Fibroblast of lung (primary cell): ENCODE data around the gene CRTAC1. TPM values are rescaled to one million over a fixed set of nuclear protein-coding genes. Genes with fewer than 3 reads are reported as not detected.

ENCODE experiments used
- DNase-seq, 2 donors: peaks; one replicate each; pipeline versions ENCODE4 v3.0.0 to v3.0.0-alpha.2; 2010; ENCODE audit warnings: low read depth in 2 of 2
- H2AFZ ChIP-seq: 2 replicates; pipeline ENCODE4 v1.5.1; 2012; ENCODE audit warnings: low read length, control low read depth, inconsistent platforms
- H3K27ac ChIP-seq: 2 replicates; pipeline ENCODE4 v1.5.1; 2011; ENCODE audit warnings: low read length, control low read depth; ENCODE audit not compliant: insufficient read depth
- H3K27me3 ChIP-seq: 2 replicates; pipeline ENCODE4 v1.5.1; 2011; ENCODE audit warnings: mild to moderate bottlenecking, low read length; ENCODE audit not compliant: control insufficient read depth, insufficient read depth
- H3K36me3 ChIP-seq: 2 replicates; pipeline ENCODE4 v1.5.1; 2011; ENCODE audit warnings: low read length; ENCODE audit not compliant: control insufficient read depth, insufficient read depth
- H3K4me1 ChIP-seq: 2 replicates; pipeline ENCODE4 v1.5.1; 2011; ENCODE audit warnings: low read length; ENCODE audit not compliant: control insufficient read depth, insufficient read depth; ENCODE audit errors: extremely low read depth
- H3K4me2 ChIP-seq: 2 replicates; pipeline ENCODE4 v1.5.1; 2011; ENCODE audit warnings: low read length, control low read depth; ENCODE audit not compliant: insufficient read depth; ENCODE audit errors: extremely low read depth
- H3K4me3 ChIP-seq, 4 experiments: fragments of 200-600 bp in 1 of 4; sonication (generic) in 1 of 4; replicated peaks in 1 of 4; 2 replicates each; pipeline ENCODE4 v1.5.1; 2011 to 2016; ENCODE audit warnings: low read length in 4 of 4, low read depth in 3 of 4, mild to moderate bottlenecking in 3 of 4, control low read depth in 2 of 4, inconsistent platforms in 1 of 4, mixed read lengths in 1 of 4; ENCODE audit not compliant: insufficient read depth in 1 of 4; ENCODE audit errors: control extremely low read depth in 1 of 4
- H3K79me2 ChIP-seq: 2 replicates; pipeline ENCODE4 v1.5.1; 2012; ENCODE audit warnings: mild to moderate bottlenecking, low read length, inconsistent platforms; ENCODE audit not compliant: control insufficient read depth, insufficient read depth
- H3K9ac ChIP-seq: 2 replicates; pipeline ENCODE4 v1.5.1; 2011; ENCODE audit warnings: mild to moderate bottlenecking, low read length, control low read depth; ENCODE audit not compliant: insufficient read depth
- H3K9me3 ChIP-seq: 2 replicates; pipeline ENCODE4 v1.5.1; 2012; ENCODE audit warnings: low read depth, low read length; ENCODE audit not compliant: control insufficient read depth, insufficient read depth
- H4K20me1 ChIP-seq: 2 replicates; pipeline ENCODE4 v1.5.1; 2011; ENCODE audit warnings: low read length; ENCODE audit not compliant: control insufficient read depth, insufficient read depth; ENCODE audit errors: extremely low read depth
- EZH2 ChIP-seq: IDR thresholded peaks from 2 replicates; pipeline ENCODE4 v1.5.1; 2012; ENCODE audit warnings: low read length, control low read depth, mild to moderate bottlenecking; ENCODE audit errors: missing control alignments
- polyA plus RNA-seq, 2 donors: library from polyadenylated mRNA; depleted of rRNA in 1 of 2; stranded (reverse) in 1 of 2; unstranded in 1 of 2; fragments of >200 nt; gene quantifications; 2 replicates each; pipeline ENCODE4 v1.2.1, GENCODE V29; 2011 to 2012; ENCODE audit warnings: missing spikeins in 1 of 2
- total RNA-seq: library from RNA; depleted of rRNA; stranded (reverse); fragments of >200 nt; gene quantifications from 2 replicates; pipeline ENCODE4 v1.2.1, GENCODE V29; 2014
- TF ChIP-seq, protein P1 (sequence below), 2 donors: IDR thresholded peaks in 1 of 2; conservative IDR thresholded peaks in 1 of 2; 1 replicate in 1 of 2; 2 replicates in 1 of 2; pipeline ENCODE4 v1.5.1; 2011 to 2012; ENCODE audit warnings: low read length in 2 of 2, control low read depth in 1 of 2, inconsistent platforms in 1 of 2, low read depth in 1 of 2, mild to moderate bottlenecking in 1 of 2

The CRTAC1 gene
- total and polyA plus RNA-seq, 2 donors (not counting 1 experiment from before 2014, with no cell fraction given), result not detected

DNA sequence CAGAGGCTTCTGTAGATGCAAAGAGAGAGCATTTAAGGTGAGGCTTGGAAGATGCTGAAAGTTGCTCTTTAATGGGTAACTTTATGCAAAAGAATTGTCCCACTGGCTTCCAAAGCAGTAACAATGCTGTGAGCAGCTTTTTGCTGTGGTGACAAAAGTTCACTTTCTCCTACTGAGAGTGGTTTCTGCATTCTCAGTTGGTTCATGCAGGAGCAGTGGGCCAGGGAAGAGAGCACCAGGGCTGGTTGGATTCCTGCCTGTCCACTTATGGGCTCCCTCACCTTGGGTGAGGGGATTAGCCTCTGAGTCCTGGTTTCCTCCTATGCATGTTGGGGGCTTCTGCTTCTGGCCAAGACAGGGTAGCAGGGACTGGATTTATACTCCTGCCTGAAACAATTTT is 211.8 kb downstream of the CRTAC1 start:
- TF ChIP-seq, protein P1, sequence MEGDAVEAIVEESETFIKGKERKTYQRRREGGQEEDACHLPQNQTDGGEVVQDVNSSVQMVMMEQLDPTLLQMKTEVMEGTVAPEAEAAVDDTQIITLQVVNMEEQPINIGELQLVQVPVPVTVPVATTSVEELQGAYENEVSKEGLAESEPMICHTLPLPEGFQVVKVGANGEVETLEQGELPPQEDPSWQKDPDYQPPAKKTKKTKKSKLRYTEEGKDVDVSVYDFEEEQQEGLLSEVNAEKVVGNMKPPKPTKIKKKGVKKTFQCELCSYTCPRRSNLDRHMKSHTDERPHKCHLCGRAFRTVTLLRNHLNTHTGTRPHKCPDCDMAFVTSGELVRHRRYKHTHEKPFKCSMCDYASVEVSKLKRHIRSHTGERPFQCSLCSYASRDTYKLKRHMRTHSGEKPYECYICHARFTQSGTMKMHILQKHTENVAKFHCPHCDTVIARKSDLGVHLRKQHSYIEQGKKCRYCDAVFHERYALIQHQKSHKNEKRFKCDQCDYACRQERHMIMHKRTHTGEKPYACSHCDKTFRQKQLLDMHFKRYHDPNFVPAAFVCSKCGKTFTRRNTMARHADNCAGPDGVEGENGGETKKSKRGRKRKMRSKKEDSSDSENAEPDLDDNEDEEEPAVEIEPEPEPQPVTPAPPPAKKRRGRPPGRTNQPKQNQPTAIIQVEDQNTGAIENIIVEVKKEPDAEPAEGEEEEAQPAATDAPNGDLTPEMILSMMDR (conservative IDR thresholded peaks at IDR 0.05 in 1 of 2, IDR thresholded peaks at IDR 0.05 in 1 of 2; ENCODE audit: low read depth in 1 of 2, low read length in 2 of 2), result no peak
- TF ChIP-seq EZH2, result no peak
- Histone ChIP-seq H2AFZ (no peak overlapping the region), H3K27ac (no peak overlapping the region), H3K9me3 (no peaks in the 10 kb centered on the region), H3K4me1 (no peaks in the 10 kb centered on the region), H3K79me2 (no peaks in the 10 kb centered on the region), H3K36me3 (no peaks in the 10 kb centered on the region), H3K4me3 (no peak overlapping the region), H3K4me2 (no peak overlapping the region), H3K27me3 (peaks cover 11% of the 10 kb centered on the region), H4K20me1 (no peaks in the 10 kb centered on the region), H3K9ac (no peak overlapping the region)
- DNase-seq, result no peak

DNA sequence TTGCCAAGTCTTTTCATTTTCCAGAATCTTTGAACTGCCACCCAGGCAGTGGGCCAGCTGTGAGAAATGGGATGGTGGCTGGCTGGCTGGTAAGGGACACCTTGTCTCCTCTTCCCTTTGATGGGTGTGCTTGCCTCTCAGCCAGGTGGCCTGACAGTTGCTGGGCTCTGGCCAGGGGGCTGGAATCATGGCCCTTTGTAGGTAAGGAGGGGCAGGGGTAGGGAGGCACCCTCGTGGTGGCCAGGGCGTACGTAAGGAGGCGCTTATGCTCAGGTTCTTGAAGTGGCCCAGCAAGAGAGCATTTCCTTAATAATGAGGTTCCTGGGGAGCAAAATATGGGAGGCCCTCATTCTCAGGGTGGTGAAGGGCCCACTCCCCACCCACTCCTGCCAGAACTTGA is 213.8 kb downstream of the CRTAC1 start:
- DNase-seq, result no peak
- H3K9ac ChIP-seq, result no peak overlapping the region
- no peak overlapping the region for H3K4me2 ChIP-seq
- H4K20me1 ChIP-seq, result no peaks in the 10 kb centered on the region
- no peaks in the 10 kb centered on the region for H3K36me3 ChIP-seq
- no peak overlapping the region for H3K27ac ChIP-seq
- TF ChIP-seq, protein P1 (conservative IDR thresholded peaks at IDR 0.05 in 1 of 2, IDR thresholded peaks at IDR 0.05 in 1 of 2; ENCODE audit: low read depth in 1 of 2, low read length in 2 of 2), result no peak
- no peak for TF ChIP-seq EZH2
- H3K4me3 ChIP-seq, result no peak overlapping the region
- no peaks in the 10 kb centered on the region for H3K79me2 ChIP-seq
- H2AFZ ChIP-seq, result no peak overlapping the region
- no peaks in the 10 kb centered on the region for H3K9me3 ChIP-seq
- H3K4me1 ChIP-seq, result no peaks in the 10 kb centered on the region
- peaks cover 12% of the 10 kb centered on the region for H3K27me3 ChIP-seq

Other genes starting within 250 kb of the CRTAC1 start
- under 0.01 TPM in 1 of 2 replicates, not detected in the other for gene GOLGA7B, start 180.8 kb downstream of the CRTAC1 start, total RNA-seq
- gene GOLGA7B, start 180.8 kb downstream of the CRTAC1 start, polyA plus RNA-seq, result not detected in 2 replicates
- gene R3HCC1L, start 104.0 kb upstream of the CRTAC1 start, total RNA-seq, result 14.6 and 19.5 TPM in 2 replicates
- gene R3HCC1L, start 104.0 kb upstream of the CRTAC1 start, polyA plus RNA-seq, result 8.6 and 11.1 TPM in 2 replicates
- 52.6 and 73.0 TPM in 2 replicates for gene LOXL4, start 237.6 kb upstream of the CRTAC1 start, total RNA-seq
- gene LOXL4, start 237.6 kb upstream of the CRTAC1 start, polyA plus RNA-seq, result 39.8 and 75.1 TPM in 2 replicates